Measurements from ENCODE around the gene ARL17B.
A peak's percentile ranks its signal among the peaks of the same experiment; 100 is the strongest.
"Not testable (repeated sequence)": the region's sequence is repeated elsewhere in the genome, so short reads cannot be mapped to it uniquely, and the experiment has no call there.

Gene ARL17B

DNA sequence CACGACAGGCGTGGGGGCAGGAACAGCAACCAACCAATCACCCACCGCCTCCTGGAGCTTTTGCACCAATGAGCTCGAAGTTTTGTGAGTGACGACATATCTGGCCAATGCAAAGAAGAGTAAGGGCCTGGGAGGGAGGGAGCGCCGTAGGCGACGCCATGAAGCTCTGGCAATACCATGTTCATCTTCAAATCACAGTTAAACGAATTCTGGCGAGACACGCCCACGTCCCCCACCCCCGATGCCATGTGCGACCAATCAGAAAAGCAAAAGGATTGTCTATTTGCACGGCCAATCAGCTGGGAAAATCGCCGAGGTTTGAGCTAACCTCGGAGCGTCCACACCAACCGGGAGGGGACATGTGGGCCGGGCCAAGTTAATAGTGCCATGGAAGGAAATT, at the start of gene ARL17B:
Gene ARL17B, minus strand, starts transcription at position 12 of the 400 bp plus-strand sequence. CDS start 3,369 bp downstream, outside the sequence.
- CTCF ChIA-PET, H3K36me3 Mint-ChIP-seq, H3K9me3 Mint-ChIP-seq, H3K4me3 Mint-ChIP-seq, H3K4me1 Mint-ChIP-seq, H3K27ac Mint-ChIP-seq, H3K27me3 Mint-ChIP-seq: not testable (repeated sequence)
- DNase-seq, result peak; percentile 96

GRCh38 chr17:46409864-46410263, 48.3 kb upstream of the ARL17B start:
- CTCF ChIA-PET, H3K4me3 Mint-ChIP-seq, H3K27ac Mint-ChIP-seq, H3K9me3 Mint-ChIP-seq, H3K27me3 Mint-ChIP-seq, H3K4me1 Mint-ChIP-seq, H3K36me3 Mint-ChIP-seq, DNase-seq: not testable (repeated sequence)

- H3K4me1 Mint-ChIP-seq, H3K27ac Mint-ChIP-seq, CTCF ChIA-PET, H3K27me3 Mint-ChIP-seq, H3K4me3 Mint-ChIP-seq, H3K9me3 Mint-ChIP-seq, DNase-seq, H3K36me3 Mint-ChIP-seq: not testable (repeated sequence)
These were observed 45.6 kb upstream of the ARL17B start for GRCh38 chr17:46407155-46407554.

- H3K36me3 Mint-ChIP-seq, H3K27me3 Mint-ChIP-seq, CTCF ChIA-PET, DNase-seq, H3K27ac Mint-ChIP-seq, H3K4me3 Mint-ChIP-seq, H3K9me3 Mint-ChIP-seq, H3K4me1 Mint-ChIP-seq: not testable (repeated sequence)
These were observed 39.6 kb upstream of the ARL17B start for GRCh38 chr17:46401033-46401787.

GRCh38 chr17:46400543-46400942, 39.0 kb upstream of the ARL17B start:
- H3K4me3 Mint-ChIP-seq, H3K36me3 Mint-ChIP-seq, H3K9me3 Mint-ChIP-seq, DNase-seq, H3K27ac Mint-ChIP-seq, CTCF ChIA-PET, H3K4me1 Mint-ChIP-seq, H3K27me3 Mint-ChIP-seq: not testable (repeated sequence)

- H3K4me1 Mint-ChIP-seq, H3K27ac Mint-ChIP-seq, DNase-seq, CTCF ChIA-PET, H3K27me3 Mint-ChIP-seq, H3K36me3 Mint-ChIP-seq, H3K9me3 Mint-ChIP-seq, H3K4me3 Mint-ChIP-seq: not testable (repeated sequence)
These were observed 38.4 kb upstream of the ARL17B start for GRCh38 chr17:46399993-46400392.

GRCh38 chr17:46396292-46396691, 34.7 kb upstream of the ARL17B start:
- H3K4me3 Mint-ChIP-seq, DNase-seq, H3K27me3 Mint-ChIP-seq, H3K4me1 Mint-ChIP-seq, CTCF ChIA-PET, H3K9me3 Mint-ChIP-seq, H3K36me3 Mint-ChIP-seq, H3K27ac Mint-ChIP-seq: not testable (repeated sequence)

- CTCF ChIA-PET, H3K4me1 Mint-ChIP-seq, H3K4me3 Mint-ChIP-seq: not testable (repeated sequence)
These were observed 32.1 kb upstream of the ARL17B start for GRCh38 chr17:46393702-46394101.

DNA sequence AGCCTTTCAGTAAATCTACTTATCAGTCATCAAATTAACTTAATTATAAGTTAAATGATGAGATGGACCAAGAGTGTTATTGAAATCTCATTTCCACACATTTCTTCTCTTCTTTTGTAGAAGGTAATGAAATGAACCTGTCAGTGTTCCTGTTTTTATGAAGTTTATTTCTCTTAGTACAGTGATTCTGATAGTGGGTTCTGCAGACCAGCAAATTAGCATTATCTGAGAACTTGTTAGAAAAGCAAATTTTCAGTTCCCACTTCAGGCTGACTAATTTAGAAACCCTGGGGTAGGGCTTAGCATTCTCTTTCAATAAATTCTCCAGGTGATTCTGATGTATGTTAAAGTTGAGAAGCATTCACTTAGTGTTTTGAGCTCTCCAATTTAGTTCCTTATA, 23.9 kb upstream of the ARL17B start:
- DNase-seq, H3K9me3 Mint-ChIP-seq, H3K4me3 Mint-ChIP-seq, H3K27ac Mint-ChIP-seq, H3K27me3 Mint-ChIP-seq, CTCF ChIA-PET, H3K36me3 Mint-ChIP-seq, H3K4me1 Mint-ChIP-seq: not testable (repeated sequence)

More at GRCh38 chr17:46393702-46394101, 32.1 kb upstream of the ARL17B start:
- not testable (repeated sequence) for DNase-seq, H3K9me3 Mint-ChIP-seq, H3K27ac Mint-ChIP-seq, H3K36me3 Mint-ChIP-seq, H3K27me3 Mint-ChIP-seq

- DNase-seq, H3K36me3 Mint-ChIP-seq, H3K4me1 Mint-ChIP-seq, H3K27me3 Mint-ChIP-seq, H3K27ac Mint-ChIP-seq, H3K4me3 Mint-ChIP-seq, H3K9me3 Mint-ChIP-seq, CTCF ChIA-PET: not testable (repeated sequence)
These were observed 21.6 kb upstream of the ARL17B start for GRCh38 chr17:46383118-46383517.

DNA sequence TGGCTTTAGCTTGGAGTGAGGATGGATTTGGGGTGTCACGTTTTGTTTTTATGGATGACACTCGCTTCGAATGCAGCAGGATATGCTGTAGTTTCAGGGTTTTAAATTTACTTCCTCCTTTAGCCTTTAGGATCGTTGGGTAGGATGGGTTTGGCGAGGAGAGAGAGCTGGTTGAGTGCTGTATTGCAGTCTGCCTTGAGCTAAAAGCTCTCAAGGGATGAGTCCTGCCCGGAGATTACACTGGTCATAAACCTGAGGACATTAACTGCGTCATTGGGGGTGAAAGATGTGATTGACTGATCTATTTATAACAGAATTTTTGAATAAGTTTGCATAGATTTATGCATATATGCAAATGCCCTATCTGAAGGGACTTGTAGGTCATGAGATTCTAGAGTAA, 11.9 kb upstream of the ARL17B start:
- DNase-seq, H3K27ac Mint-ChIP-seq, H3K36me3 Mint-ChIP-seq, H3K9me3 Mint-ChIP-seq, H3K27me3 Mint-ChIP-seq, CTCF ChIA-PET, H3K4me3 Mint-ChIP-seq, H3K4me1 Mint-ChIP-seq: not testable (repeated sequence)

- CTCF ChIA-PET, H3K27me3 Mint-ChIP-seq, H3K4me1 Mint-ChIP-seq, H3K9me3 Mint-ChIP-seq, DNase-seq, H3K4me3 Mint-ChIP-seq, H3K27ac Mint-ChIP-seq, H3K36me3 Mint-ChIP-seq: not testable (repeated sequence)
These were observed 11.0 kb upstream of the ARL17B start for GRCh38 chr17:46372236-46373229.

GRCh38 chr17:46367520-46367919, 6.0 kb upstream of the ARL17B start:
- DNase-seq, H3K4me3 Mint-ChIP-seq, CTCF ChIA-PET, H3K27me3 Mint-ChIP-seq, H3K9me3 Mint-ChIP-seq, H3K4me1 Mint-ChIP-seq, H3K27ac Mint-ChIP-seq, H3K36me3 Mint-ChIP-seq: not testable (repeated sequence)

GRCh38 chr17:46361145-46361735, 326 bp downstream of the ARL17B start:
- H3K36me3 Mint-ChIP-seq, H3K27me3 Mint-ChIP-seq, H3K27ac Mint-ChIP-seq, H3K4me3 Mint-ChIP-seq, DNase-seq, H3K9me3 Mint-ChIP-seq, CTCF ChIA-PET, H3K4me1 Mint-ChIP-seq: not testable (repeated sequence)

DNA sequence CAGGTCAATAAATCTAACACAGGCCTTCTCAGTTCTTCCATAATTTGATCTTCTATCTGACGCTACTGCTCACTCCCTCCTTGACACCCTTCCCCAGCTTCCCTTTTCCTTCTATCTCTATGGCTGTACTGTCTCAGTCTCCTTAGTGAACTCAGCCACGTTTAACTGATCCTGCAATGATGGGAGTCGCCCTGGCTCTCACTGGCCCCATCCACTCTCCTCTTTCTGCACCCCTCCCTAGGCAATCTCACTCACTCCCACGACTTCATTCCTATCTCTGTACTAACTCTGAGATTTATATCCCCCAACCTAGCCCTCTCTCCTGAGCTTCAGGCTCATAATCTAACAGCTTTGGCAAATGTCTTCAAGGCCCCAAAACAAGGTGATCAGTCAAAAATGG, 7.7 kb downstream of the ARL17B start:
- CTCF ChIA-PET, result not testable (repeated sequence)

More for the DNA sequence above, 7.7 kb downstream of the ARL17B start:
- not testable (repeated sequence) for H3K27ac Mint-ChIP-seq, H3K27me3 Mint-ChIP-seq, H3K4me3 Mint-ChIP-seq, DNase-seq, H3K4me1 Mint-ChIP-seq, H3K36me3 Mint-ChIP-seq, H3K9me3 Mint-ChIP-seq
